GM10248 (cell line): Measurements from ENCODE around the gene RAD23B.

ENCODE experiments used
- CTCF ChIA-PET: fragments of 300-600 bp; sonication (Branson Sonifier 250); formaldehyde crosslinking; extraction: SDS; loops from one replicate; lab custom pipeline; 2021; ENCODE audit warnings: antibody characterized with exemption; lab: Yijun Ruan, JAX
- POLR2A ChIA-PET: fragments of 350-650 bp; sonication (Branson Sonifier 250); formaldehyde crosslinking; extraction: SDS; loops from one replicate; lab custom pipeline; 2020; ENCODE audit warnings: antibody characterized with exemption; lab: Yijun Ruan, JAX
- DNase-seq: peaks from one replicate; pipeline ENCODE4 v3.0.0; 2012; ENCODE audit errors: extremely low spot score
- TF ChIP-seq, protein P1 (sequence below): IDR thresholded peaks from 2 replicates; pipeline ENCODE4 v1.5.1; 2012; ENCODE audit warnings: mild to moderate bottlenecking, low read depth; ENCODE audit errors: extremely low read depth, missing control alignments, control extremely low read depth

Gene RAD23B

DNA sequence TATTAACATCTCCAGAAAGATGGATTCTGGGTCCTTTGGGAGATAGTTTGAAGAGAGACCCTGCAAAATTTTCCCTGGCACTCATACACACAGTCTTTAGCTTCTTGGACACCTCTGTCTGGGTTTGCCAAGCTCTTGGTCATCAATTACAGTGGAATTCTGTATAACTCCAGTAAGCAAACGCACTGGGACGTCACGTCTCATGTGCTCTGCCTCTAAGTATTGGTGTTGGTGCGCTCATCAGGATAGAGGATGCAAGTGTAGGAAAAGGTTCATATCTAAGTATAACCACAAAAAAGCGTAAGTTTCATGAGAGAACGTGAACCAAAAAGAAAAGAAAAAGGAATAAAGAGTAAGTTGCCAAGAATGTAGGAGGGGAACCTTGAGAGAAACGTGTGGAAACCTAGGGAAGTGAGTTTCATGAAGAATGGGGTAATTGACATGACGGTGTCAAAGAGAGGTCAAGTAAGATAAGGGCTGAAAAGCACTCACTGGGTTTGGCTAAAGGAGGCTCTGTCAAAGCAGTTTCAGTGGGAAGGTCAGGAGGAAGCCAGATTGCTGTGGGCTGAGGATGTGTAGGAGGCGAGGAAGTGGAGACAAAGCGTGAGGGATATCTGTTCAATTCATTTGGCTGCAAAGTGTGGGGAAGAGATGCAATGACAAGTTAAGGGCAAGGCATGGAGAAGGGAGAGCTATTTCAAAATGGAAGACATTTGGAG, 92.7 kb downstream of the RAD23B start:
- CTCF ChIA-PET, result no interaction called here
- TF ChIP-seq, protein P1, sequence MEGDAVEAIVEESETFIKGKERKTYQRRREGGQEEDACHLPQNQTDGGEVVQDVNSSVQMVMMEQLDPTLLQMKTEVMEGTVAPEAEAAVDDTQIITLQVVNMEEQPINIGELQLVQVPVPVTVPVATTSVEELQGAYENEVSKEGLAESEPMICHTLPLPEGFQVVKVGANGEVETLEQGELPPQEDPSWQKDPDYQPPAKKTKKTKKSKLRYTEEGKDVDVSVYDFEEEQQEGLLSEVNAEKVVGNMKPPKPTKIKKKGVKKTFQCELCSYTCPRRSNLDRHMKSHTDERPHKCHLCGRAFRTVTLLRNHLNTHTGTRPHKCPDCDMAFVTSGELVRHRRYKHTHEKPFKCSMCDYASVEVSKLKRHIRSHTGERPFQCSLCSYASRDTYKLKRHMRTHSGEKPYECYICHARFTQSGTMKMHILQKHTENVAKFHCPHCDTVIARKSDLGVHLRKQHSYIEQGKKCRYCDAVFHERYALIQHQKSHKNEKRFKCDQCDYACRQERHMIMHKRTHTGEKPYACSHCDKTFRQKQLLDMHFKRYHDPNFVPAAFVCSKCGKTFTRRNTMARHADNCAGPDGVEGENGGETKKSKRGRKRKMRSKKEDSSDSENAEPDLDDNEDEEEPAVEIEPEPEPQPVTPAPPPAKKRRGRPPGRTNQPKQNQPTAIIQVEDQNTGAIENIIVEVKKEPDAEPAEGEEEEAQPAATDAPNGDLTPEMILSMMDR, result no peak
- no peak for DNase-seq
- POLR2A ChIA-PET, result no interaction called here

GRCh38 chr9:107378006-107378405, 94.9 kb downstream of the RAD23B start:
- no peak for DNase-seq
- TF ChIP-seq, protein P1, result no peak
- ChIA-PET CTCF (no interaction called here), POLR2A (interaction anchor here (0.6 to 0.7 kb wide), 2 partner anchors 19 to 1203 kb away, joined by 4 to 5 read pairs; no protein-coding TSS in a partner anchor)
